ENCODE data around the gene MYRIP. TPM values are rescaled to one million over a fixed set of nuclear protein-coding genes. Genes with fewer than 3 reads are reported as not detected.
"Not testable (repeated sequence)": the region's sequence is repeated elsewhere in the genome, so short reads cannot be mapped to it uniquely, and the experiment has no call there.

MYRIP gene
- total RNA-seq, 1 experiment from 2014 or later: 0.59 TPM

- no TSS peak for BruUV-seq (replicated peaks)
- TF ChIP-seq CTCF (IDR thresholded peaks at IDR 0.05; ENCODE audit: insufficient read depth in 1 of 2, low read depth in 1 of 2, low read length in 1 of 2, severe bottlenecking in 1 of 2, unreplicated experiment in 1 of 2): no peak
- DNase-seq: no peak
- POLR2A ChIA-PET: no interaction called here
- Mint-ChIP-seq H3K27ac (ENCODE audit: unreplicated experiment) (no peak overlapping the region), H3K4me1 (ENCODE audit: low read depth, unreplicated experiment) (no peaks in the 10 kb centered on the region), H3K27me3 (ENCODE audit: insufficient read depth, unreplicated experiment) (no peaks in the 10 kb centered on the region), H3K36me3 (ENCODE audit: insufficient read depth, unreplicated experiment) (no peaks in the 10 kb centered on the region), H3K4me3 (ENCODE audit: unreplicated experiment) (no peak overlapping the region), H3K9me3 (ENCODE audit: unreplicated experiment) (no peaks in the 10 kb centered on the region)
- Histone ChIP-seq H3K4me1 (no peaks in the 10 kb centered on the region), H3K9me3 (no peaks in the 10 kb centered on the region), H3K36me3 (ENCODE audit: control insufficient read depth, insufficient read depth, low read length) (no peaks in the 10 kb centered on the region), H3K4me3 (ENCODE audit: low read depth, low read length) (no peak overlapping the region), H3K27me3 (replicated peaks; ENCODE audit: control insufficient read depth, insufficient read depth, low read length) (no peaks in the 10 kb centered on the region)
- intact Hi-C loops (cut with micrococcal nuclease; ENCODE audit: unreplicated experiment): loop anchor here (10.0 kb wide), 1 partner anchor 256 kb away; no protein-coding TSS in a partner anchor
- CTCF ChIA-PET: no interaction called here
Observed at GRCh38 chr3:40070816-40071215, 261.4 kb downstream of the MYRIP start.

GRCh38 chr3:40071683-40072238 lies 262.4 kb downstream of the MYRIP start:
- ChIA-PET CTCF (no interaction called here), POLR2A (no interaction called here)
- Histone ChIP-seq H3K4me1 (no peaks in the 10 kb centered on the region), H3K9me3 (no peaks in the 10 kb centered on the region), H3K36me3 (ENCODE audit: control insufficient read depth, insufficient read depth, low read length) (no peaks in the 10 kb centered on the region), H3K4me3 (ENCODE audit: low read depth, low read length) (no peak overlapping the region), H3K27me3 (replicated peaks; ENCODE audit: control insufficient read depth, insufficient read depth, low read length) (no peaks in the 10 kb centered on the region)
- no peak for TF ChIP-seq CTCF (IDR thresholded peaks at IDR 0.05; ENCODE audit: insufficient read depth in 1 of 2, low read depth in 1 of 2, low read length in 1 of 2, severe bottlenecking in 1 of 2, unreplicated experiment in 1 of 2)
- no peak for DNase-seq
- BruUV-seq (replicated peaks): no TSS peak
- Mint-ChIP-seq H3K27me3 (ENCODE audit: insufficient read depth, unreplicated experiment) (no peaks in the 10 kb centered on the region), H3K9me3 (ENCODE audit: unreplicated experiment) (no peaks in the 10 kb centered on the region), H3K36me3 (ENCODE audit: insufficient read depth, unreplicated experiment) (no peaks in the 10 kb centered on the region), H3K4me3 (ENCODE audit: unreplicated experiment) (no peak overlapping the region), H3K27ac (ENCODE audit: unreplicated experiment) (peak overlapping the region; percentile 10), H3K4me1 (ENCODE audit: low read depth, unreplicated experiment) (no peaks in the 10 kb centered on the region)
- intact Hi-C loops (cut with micrococcal nuclease; ENCODE audit: unreplicated experiment): loop anchor here (10.0 kb wide), 1 partner anchor 257 kb away; no protein-coding TSS in a partner anchor

- no TSS peak for BruUV-seq (replicated peaks)
- POLR2A ChIA-PET: no interaction called here
- intact Hi-C loops (cut with micrococcal nuclease; ENCODE audit: unreplicated experiment): loop anchor here (10.0 kb wide), 1 partner anchor 259 kb away; no protein-coding TSS in a partner anchor
- no peaks in the 10 kb centered on the region for H3K27me3 ChIP-seq (replicated peaks; ENCODE audit: control insufficient read depth, insufficient read depth, low read length)
- CTCF ChIA-PET: no interaction called here
- no peaks in the 10 kb centered on the region for H3K36me3 Mint-ChIP-seq (ENCODE audit: insufficient read depth, unreplicated experiment)
- DNase-seq: peak in 1 of 2 experiments; percentile 38
- H3K27me3 Mint-ChIP-seq (ENCODE audit: insufficient read depth, unreplicated experiment): no peaks in the 10 kb centered on the region
- TF ChIP-seq CTCF (IDR thresholded peaks at IDR 0.05; ENCODE audit: insufficient read depth in 1 of 2, low read depth in 1 of 2, low read length in 1 of 2, severe bottlenecking in 1 of 2, unreplicated experiment in 1 of 2): peak; percentile 31 to 64
- H3K27ac Mint-ChIP-seq (ENCODE audit: unreplicated experiment): no peak overlapping the region
- no peaks in the 10 kb centered on the region for H3K9me3 ChIP-seq
- peaks cover under 1% of the 10 kb centered on the region for H3K4me1 Mint-ChIP-seq (ENCODE audit: low read depth, unreplicated experiment)
- H3K9me3 Mint-ChIP-seq (ENCODE audit: unreplicated experiment): no peaks in the 10 kb centered on the region
- no peaks in the 10 kb centered on the region for H3K36me3 ChIP-seq (ENCODE audit: control insufficient read depth, insufficient read depth, low read length)
- H3K4me3 ChIP-seq (ENCODE audit: low read depth, low read length): no peak overlapping the region
- no peak overlapping the region for H3K4me3 Mint-ChIP-seq (ENCODE audit: unreplicated experiment)
- no peaks in the 10 kb centered on the region for H3K4me1 ChIP-seq
Observed at GRCh38 chr3:40073310-40074007, 264.1 kb downstream of the MYRIP start.

GRCh38 chr3:40077139-40077538 lies 267.7 kb downstream of the MYRIP start:
- Mint-ChIP-seq H3K4me1 (ENCODE audit: low read depth, unreplicated experiment) (peaks cover 14% of the 10 kb centered on the region), H3K9me3 (ENCODE audit: unreplicated experiment) (peaks cover 19% of the 10 kb centered on the region)
- DNase-seq; H3K4me3 ChIP-seq (ENCODE audit: low read depth, low read length); H3K4me3 Mint-ChIP-seq (ENCODE audit: unreplicated experiment); H3K36me3 ChIP-seq (ENCODE audit: control insufficient read depth, insufficient read depth, low read length); POLR2A ChIA-PET; H3K9me3 ChIP-seq; H3K36me3 Mint-ChIP-seq (ENCODE audit: insufficient read depth, unreplicated experiment); BruUV-seq (replicated peaks); H3K27me3 ChIP-seq (replicated peaks; ENCODE audit: control insufficient read depth, insufficient read depth, low read length); H3K27ac Mint-ChIP-seq (ENCODE audit: unreplicated experiment); H3K27me3 Mint-ChIP-seq (ENCODE audit: insufficient read depth, unreplicated experiment): not testable (repeated sequence)
- intact Hi-C loops (cut with micrococcal nuclease; ENCODE audit: unreplicated experiment): loop anchor here (10.0 kb wide), 1 partner anchor 262 kb away; no protein-coding TSS in a partner anchor
- CTCF ChIA-PET: interaction anchor here (0.7 kb wide), 1 partner anchor 428 kb away, joined by 3 read pairs; no protein-coding TSS in a partner anchor
- peaks cover 14% of the 10 kb centered on the region for H3K4me1 ChIP-seq
